GM12873 (cell line): Measurements from ENCODE around the gene RALGAPA1.

ENCODE experiments used
- CTCF ChIP-seq: IDR thresholded peaks from 2 replicates; pipeline ENCODE4 v1.5.1; 2012; ENCODE audit warnings: low read depth, mild to moderate bottlenecking, moderate library complexity, low read length, control low read depth; ENCODE audit not compliant: insufficient read depth; ENCODE audit errors: missing control alignments

The RALGAPA1 gene

GRCh38 chr14:35849122-35849521 is 40.0 kb upstream of the RALGAPA1 start:
- TF ChIP-seq CTCF: no peak

DNA sequence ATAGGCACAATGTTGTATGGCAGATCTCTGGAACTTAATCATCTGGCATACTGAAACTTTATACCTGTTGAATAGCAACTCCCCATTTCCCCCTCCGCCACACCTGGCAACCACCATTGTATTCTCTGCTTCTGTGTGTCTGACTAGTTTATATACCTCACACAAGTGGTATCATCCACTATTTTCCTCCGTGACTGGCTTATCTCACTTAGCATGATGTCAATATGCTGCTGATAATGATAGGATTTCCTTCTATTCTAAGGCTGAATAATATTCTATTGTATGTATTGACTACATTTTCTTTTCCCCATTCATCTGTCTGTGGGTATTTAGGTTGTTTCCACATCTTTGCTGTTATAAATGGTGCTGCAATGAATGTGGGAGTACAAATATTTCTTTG is 38.5 kb upstream of the RALGAPA1 start:
- TF ChIP-seq CTCF: no peak

DNA sequence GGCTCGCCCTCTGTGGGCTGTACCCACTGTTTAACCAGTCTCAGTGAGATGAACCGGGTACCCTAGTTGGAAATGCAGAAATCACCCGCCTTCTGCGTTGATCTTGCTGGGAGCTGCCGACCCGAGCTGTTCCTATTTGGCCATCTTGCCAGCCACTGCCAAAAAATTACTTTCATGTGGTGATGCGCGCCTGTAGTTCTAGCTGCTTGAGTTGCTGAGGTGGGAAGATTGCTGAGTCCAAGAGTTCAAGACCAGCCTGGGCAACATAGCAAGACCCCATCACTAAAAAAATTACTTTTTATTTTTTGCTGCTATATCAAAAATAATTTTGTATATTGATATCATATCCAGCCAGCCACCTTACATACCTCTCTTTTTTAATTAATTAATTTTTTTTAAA is 35.4 kb upstream of the RALGAPA1 start:
- no peak for TF ChIP-seq CTCF

GRCh38 chr14:35835208-35835982 is 26.3 kb upstream of the RALGAPA1 start:
- no peak for TF ChIP-seq CTCF

DNA sequence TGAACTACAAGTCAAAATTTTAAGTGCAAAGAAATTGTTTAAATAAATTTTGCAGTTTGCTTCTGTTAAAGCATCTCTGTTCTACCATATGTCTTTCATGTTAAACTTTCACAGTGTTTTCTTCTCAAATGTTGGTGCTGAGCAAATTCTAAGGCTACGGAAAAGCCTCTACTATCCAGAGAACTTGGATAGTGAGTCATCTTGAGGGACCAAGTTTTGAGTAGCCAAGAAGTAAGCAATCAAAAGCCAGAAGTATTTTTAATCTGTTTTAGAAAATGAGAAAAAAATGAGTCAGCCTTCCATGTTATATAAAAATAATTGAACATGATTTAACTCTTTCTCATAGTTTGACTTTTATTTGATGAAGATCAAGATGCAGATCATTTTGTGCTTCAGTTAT is 20.4 kb upstream of the RALGAPA1 start:
- TF ChIP-seq CTCF: no peak

GRCh38 chr14:35827678-35828472 is 18.8 kb upstream of the RALGAPA1 start:
- no peak for TF ChIP-seq CTCF

DNA sequence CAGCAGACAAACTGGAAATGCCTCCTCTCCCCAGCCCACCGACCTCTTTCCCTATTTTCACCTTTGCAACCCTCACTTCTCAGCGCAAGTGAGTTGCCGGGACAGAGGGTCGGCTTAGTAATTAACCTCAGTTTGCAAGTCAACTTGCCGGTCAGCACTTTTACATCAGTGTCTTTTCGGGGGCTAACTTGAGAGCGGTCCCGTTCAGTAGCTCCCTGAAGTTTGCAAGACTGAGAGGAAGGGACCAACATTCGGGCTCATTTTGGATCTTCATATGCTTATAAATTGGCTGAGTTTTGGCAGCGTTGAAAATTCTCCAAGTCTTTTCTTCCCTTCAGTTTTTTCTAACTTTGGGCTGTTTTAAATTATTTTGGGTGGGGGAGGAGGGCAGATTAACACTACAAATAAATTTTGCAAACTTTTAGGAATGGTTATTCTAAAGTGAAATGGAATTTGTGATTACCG is 17.9 kb upstream of the RALGAPA1 start:
- no peak for TF ChIP-seq CTCF
